Gastrocnemius medialis (tissue), 4 donors: Measurements from ENCODE around the gene KIF3C. TPM values are rescaled to one million over a fixed set of nuclear protein-coding genes. Genes with fewer than 3 reads are reported as not detected.
"Not testable (repeated sequence)": the region's sequence is repeated elsewhere in the genome, so short reads cannot be mapped to it uniquely, and the experiment has no call there.

ENCODE experiments used
- ATAC-seq, 2 donors: fragments of 150-250 bp; one replicate each; pipeline ENCODE4 v1.9.1; 2016
- DNase-seq, 2 donors: peaks; one replicate each; pipeline ENCODE4 v3.0.0-alpha.2; 2019
- H3K27ac ChIP-seq, 4 donors: fragments of 200-600 bp; sonication (generic); 1 replicate in 1 of 4; 2 replicates in 3 of 4; pipeline ENCODE4 v1.5.1; 2016 to 2018; ENCODE audit warnings: mild to moderate bottlenecking in 2 of 4, moderate library complexity in 1 of 4
- H3K27me3 ChIP-seq, 3 donors: fragments of 200-600 bp; sonication (generic) in 2 of 3; 1 replicate in 1 of 3; 2 replicates in 2 of 3; pipeline versions ENCODE4 v1.5.1 to v1.6.0; 2016 to 2019; ENCODE audit warnings: mild to moderate bottlenecking in 1 of 3, moderate library complexity in 1 of 3
- H3K36me3 ChIP-seq, 2 donors: fragments of 200-600 bp; sonication (generic) in 1 of 2; one replicate each; pipeline ENCODE4 v1.5.1; 2017 to 2018
- H3K4me1 ChIP-seq, 2 donors: fragments of 200-600 bp; sonication (generic) in 1 of 2; one replicate each; pipeline ENCODE4 v1.5.1; 2016 to 2017; ENCODE audit warnings: mild to moderate bottlenecking in 2 of 2
- H3K4me3 ChIP-seq, 4 donors: fragments of 200-600 bp; sonication (generic) in 3 of 4; 1 replicate in 1 of 4; 2 replicates in 3 of 4; pipeline ENCODE4 v1.5.1; 2016 to 2019; ENCODE audit warnings: mild to moderate bottlenecking in 2 of 4
- H3K9me3 ChIP-seq, 3 donors: fragments of 200-600 bp; sonication (generic) in 2 of 3; 1 replicate in 1 of 3; 2 replicates in 2 of 3; pipeline ENCODE4 v1.5.1; 2016 to 2019
- POLR2A ChIP-seq, 2 donors: fragments of 450-650 bp; IDR thresholded peaks; one replicate each; pipeline ENCODE4 v1.6.1; 2017; ENCODE audit warnings: antibody characterized with exemption in 2 of 2, mild to moderate bottlenecking in 2 of 2, moderate library complexity in 2 of 2
- in situ Hi-C, 4 donors: fragments of 200-750 bp; cut with MboI; loops; one replicate each; pipeline versions ENCODE4 v1.15.0 to v1.8.0; 2017; ENCODE audit warnings: low sequenced_read_pairs in 4 of 4
- intact Hi-C: fragments of 100-400 bp; cut with DNase I; formaldehyde crosslinking; loops from one replicate; pipeline ENCODE4 v1.15.1; 2023; ENCODE audit warnings: low total_unique reads
- total RNA-seq, 4 donors: library from RNA; depleted of rRNA; stranded (reverse); fragments of >200 nt; gene quantifications; one replicate each; pipeline versions ENCODE4 v1.1.0 to v1.2.3, GENCODE V29; 2016
- TF ChIP-seq, protein P1 (sequence below), 5 experiments: fragments of 450-650 bp in 3 of 5; fragments of 200-600 bp in 2 of 5; sonication (generic) in 2 of 5; IDR thresholded peaks in 4 of 5; conservative IDR thresholded peaks in 1 of 5; 1 replicate in 4 of 5; 2 replicates in 1 of 5; pipeline ENCODE4 v1.5.1; 2016 to 2019; ENCODE audit warnings: antibody characterized with exemption in 5 of 5, mild to moderate bottlenecking in 3 of 5, moderate library complexity in 3 of 5

The KIF3C gene
- total RNA-seq, 4 donors from 2014 or later, result 1.1 to 4.4 (median 2.1) TPM

DNA sequence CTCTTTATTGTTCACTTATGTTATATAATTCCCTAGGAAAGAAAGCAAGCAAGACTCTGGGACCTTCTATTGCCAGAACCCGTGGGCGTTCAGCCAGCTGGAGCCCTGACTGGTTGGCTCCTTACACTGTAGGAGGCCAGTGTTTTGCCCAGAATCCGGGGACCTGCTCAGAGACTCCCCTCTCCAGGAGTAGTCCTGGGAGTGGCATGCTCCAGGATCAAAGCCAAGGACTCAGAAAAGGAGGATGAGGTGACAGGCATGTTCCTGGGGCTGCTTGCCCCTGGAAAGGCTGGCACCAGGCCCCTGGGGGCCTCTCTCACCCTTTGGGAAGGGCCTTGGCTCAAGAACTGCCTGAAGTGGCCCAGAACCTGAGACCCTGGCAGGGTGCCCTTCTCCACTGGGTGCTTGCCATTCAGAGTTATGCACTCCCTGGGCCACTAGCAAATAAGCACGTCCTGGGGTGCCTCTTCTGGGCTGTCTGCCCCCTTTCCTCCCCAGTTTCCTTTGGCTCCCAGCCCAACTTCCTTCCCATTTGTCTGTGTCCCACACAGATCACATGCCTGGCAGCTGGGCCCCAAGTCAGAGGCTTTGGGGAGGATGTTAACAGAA is 19.6 kb upstream of the KIF3C start:
- H3K4me1 ChIP-seq, result peaks cover 24 to 28% of the 10 kb centered on the region in 2 donors
- no peaks in the 10 kb centered on the region for H3K9me3 ChIP-seq
- TF ChIP-seq, protein P1, sequence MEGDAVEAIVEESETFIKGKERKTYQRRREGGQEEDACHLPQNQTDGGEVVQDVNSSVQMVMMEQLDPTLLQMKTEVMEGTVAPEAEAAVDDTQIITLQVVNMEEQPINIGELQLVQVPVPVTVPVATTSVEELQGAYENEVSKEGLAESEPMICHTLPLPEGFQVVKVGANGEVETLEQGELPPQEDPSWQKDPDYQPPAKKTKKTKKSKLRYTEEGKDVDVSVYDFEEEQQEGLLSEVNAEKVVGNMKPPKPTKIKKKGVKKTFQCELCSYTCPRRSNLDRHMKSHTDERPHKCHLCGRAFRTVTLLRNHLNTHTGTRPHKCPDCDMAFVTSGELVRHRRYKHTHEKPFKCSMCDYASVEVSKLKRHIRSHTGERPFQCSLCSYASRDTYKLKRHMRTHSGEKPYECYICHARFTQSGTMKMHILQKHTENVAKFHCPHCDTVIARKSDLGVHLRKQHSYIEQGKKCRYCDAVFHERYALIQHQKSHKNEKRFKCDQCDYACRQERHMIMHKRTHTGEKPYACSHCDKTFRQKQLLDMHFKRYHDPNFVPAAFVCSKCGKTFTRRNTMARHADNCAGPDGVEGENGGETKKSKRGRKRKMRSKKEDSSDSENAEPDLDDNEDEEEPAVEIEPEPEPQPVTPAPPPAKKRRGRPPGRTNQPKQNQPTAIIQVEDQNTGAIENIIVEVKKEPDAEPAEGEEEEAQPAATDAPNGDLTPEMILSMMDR (IDR thresholded peaks at IDR 0.05 in 4 of 5, conservative IDR thresholded peaks at IDR 0.05 in 1 of 5), result no peak
- no peak for TF ChIP-seq POLR2A (IDR thresholded peaks at IDR 0.05)
- H3K4me3 ChIP-seq, result no peak overlapping the region
- peak; percentile 47 to 77 for DNase-seq
- in situ Hi-C loops, result no loop called here
- intact Hi-C loops, result no loop called here
- no peaks in the 10 kb centered on the region for H3K36me3 ChIP-seq
- ATAC-seq, result no peak
- H3K27ac ChIP-seq, result peak overlapping the region; percentile 85 to 90 (median 88)
- H3K27me3 ChIP-seq, result no peaks in the 10 kb centered on the region

- Histone ChIP-seq H3K9me3 (no peaks in the 10 kb centered on the region), H3K4me1 (peaks cover 24 to 28% of the 10 kb centered on the region in 2 donors), H3K27me3 (no peaks in the 10 kb centered on the region), H3K36me3 (no peaks in the 10 kb centered on the region), H3K4me3 (no peak overlapping the region), H3K27ac (peak overlapping the region; percentile 85 to 90 (median 88))
- intact Hi-C loops, result no loop called here
- peak; percentile 73 to 93 for DNase-seq
- TF ChIP-seq POLR2A (IDR thresholded peaks at IDR 0.05), result peak in 1 of 2 donors; percentile 18
- TF ChIP-seq, protein P1 (IDR thresholded peaks at IDR 0.05 in 4 of 5, conservative IDR thresholded peaks at IDR 0.05 in 1 of 5), result no peak
- in situ Hi-C loops, result no loop called here
- ATAC-seq, result peak; percentile 75 to 78
Measured at GRCh38 chr2:26000561-26001082, 18.3 kb upstream of the KIF3C start.

DNA sequence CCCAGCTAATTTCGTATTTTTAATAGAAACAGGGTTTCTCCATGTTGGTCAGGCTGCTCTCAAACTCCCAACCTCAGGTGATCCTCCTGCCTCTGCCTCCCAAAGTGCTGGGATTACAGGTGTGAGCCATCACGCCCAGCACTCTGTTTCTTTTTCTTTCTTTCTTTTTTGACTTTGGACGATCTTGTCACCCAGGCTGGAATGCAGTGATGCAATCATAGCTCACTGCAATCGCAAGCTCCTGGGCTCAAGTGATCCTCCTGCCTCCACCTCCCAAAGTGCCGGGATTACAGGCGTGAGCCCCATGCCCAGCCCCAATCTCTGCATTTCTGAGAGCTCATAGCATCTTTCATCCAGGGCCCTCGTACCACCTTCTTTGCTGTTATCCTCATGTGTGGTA is 17.1 kb upstream of the KIF3C start:
- H3K4me3 ChIP-seq, ATAC-seq, DNase-seq, H3K27me3 ChIP-seq, H3K9me3 ChIP-seq, intact Hi-C loops, H3K36me3 ChIP-seq: not testable (repeated sequence)
- in situ Hi-C loops, result loop anchor here in 2 of 4 donors (10.0 to 25.0 kb wide), 2 partner anchors 85 to 338 kb away; partner anchors contain the start of genes ADGRF3 (in 1 of the 2) and SELENOI (in 1 of the 2)
- H3K4me1 ChIP-seq, result peaks cover 24 to 28% of the 10 kb centered on the region in 2 donors
- peak overlapping the region; percentile 85 to 90 (median 88) for H3K27ac ChIP-seq

DNA sequence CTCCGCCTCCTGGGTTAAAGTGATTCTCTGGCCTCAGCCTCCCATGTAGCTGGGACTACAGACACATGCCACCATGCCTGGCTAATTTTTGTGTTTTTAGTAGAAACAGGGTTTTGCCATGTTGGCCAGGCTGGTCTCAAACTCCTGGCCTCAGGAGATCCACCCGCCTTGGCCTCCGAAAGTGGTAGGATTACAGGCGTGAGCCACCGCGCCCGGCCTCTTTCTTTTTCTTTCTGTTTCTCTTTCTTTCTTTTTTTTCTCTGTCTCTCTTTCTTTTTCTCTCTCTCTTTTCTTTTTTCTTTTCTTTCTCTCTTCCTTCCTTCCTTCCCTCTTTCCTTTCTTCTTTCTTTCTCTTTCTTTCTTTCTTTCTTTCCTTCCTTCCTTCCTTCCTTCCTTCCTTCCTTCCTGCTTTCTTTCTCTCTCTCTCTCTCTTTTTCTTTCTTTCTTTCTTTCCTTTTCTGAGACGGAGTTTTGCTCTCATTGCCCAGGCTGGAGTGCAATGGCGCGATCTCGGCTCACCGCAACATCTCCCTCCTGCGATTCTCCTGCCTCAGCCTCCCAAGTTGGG is 16.6 kb upstream of the KIF3C start:
- in situ Hi-C loops, result loop anchor here in 2 of 4 donors (10.0 to 25.0 kb wide), 2 partner anchors 86 to 338 kb away; partner anchors contain the start of genes ADGRF3 (in 1 of the 2) and SELENOI (in 1 of the 2)
- H3K36me3 ChIP-seq, ATAC-seq, intact Hi-C loops, H3K27me3 ChIP-seq, DNase-seq, H3K4me3 ChIP-seq, H3K9me3 ChIP-seq: not testable (repeated sequence)
- H3K27ac ChIP-seq, result peak overlapping the region; percentile 85 to 90 (median 88)
- H3K4me1 ChIP-seq, result peaks cover 24 to 28% of the 10 kb centered on the region in 2 donors

- Histone ChIP-seq H3K4me1 (peaks cover 21 to 26% of the 10 kb centered on the region in 2 donors), H3K9me3 (no peaks in the 10 kb centered on the region), H3K4me3 (no peak overlapping the region), H3K36me3 (no peaks in the 10 kb centered on the region), H3K27me3 (no peaks in the 10 kb centered on the region), H3K27ac (peak overlapping the region; percentile 85 to 90 (median 88))
- ATAC-seq (no peak), DNase-seq (no peak)
- TF ChIP-seq, protein P1 (IDR thresholded peaks at IDR 0.05 in 4 of 5, conservative IDR thresholded peaks at IDR 0.05 in 1 of 5), result no peak
- no peak for TF ChIP-seq POLR2A (IDR thresholded peaks at IDR 0.05)
- in situ Hi-C loops (loop anchor here in 2 of 4 donors (10.0 to 25.0 kb wide), 2 partner anchors 88 to 340 kb away; partner anchors contain the start of genes ADGRF3 (in 1 of the 2) and SELENOI (in 1 of the 2)), intact Hi-C loops (loop anchor here (2.0 kb wide), 1 partner anchor 38 kb away; the partner anchor contains the start of gene RAB10)
Measured at GRCh38 chr2:25996844-25997243, 14.5 kb upstream of the KIF3C start.
